ENCODE measurements around the gene SAMD5.
A peak's percentile ranks its signal among the peaks of the same experiment; 100 is the strongest.
"Not testable (repeated sequence)": the region's sequence is repeated elsewhere in the genome, so short reads cannot be mapped to it uniquely, and the experiment has no call there.

SAMD5 gene

DNA sequence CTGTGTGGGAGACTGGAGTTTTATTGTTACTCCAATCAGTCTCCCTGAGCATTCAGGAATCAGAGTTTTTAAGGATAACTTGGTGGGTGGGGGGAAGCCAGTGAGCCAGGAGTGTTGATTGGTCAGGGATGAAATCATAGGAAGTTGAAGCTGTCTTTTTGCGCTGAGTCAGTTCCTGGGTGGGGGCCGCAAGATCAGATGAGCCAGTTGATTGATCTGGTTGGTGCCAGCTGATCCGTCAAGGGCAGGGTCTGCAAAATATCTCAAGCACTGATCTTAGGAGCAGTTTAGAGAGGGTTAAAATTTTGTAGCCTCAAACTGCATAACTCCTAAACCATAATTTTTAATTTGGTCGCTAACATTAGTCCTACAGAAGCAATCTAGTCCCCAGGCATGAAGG is 33.9 kb downstream of the SAMD5 start:
- WGBS, result 100% methylated on average over 1 of the region's 4 CpGs
- H3K4me3 ChIP-seq (ENCODE audit: insufficient read depth in 1 of 2, low read depth in 1 of 2, low read length in 2 of 2); H3K4ac ChIP-seq (ENCODE audit: low read depth in 1 of 2, low read length in 2 of 2); H3K14ac ChIP-seq (ENCODE audit: low read length in 2 of 2); H3K18ac ChIP-seq (ENCODE audit: low read depth in 1 of 2, low read length in 2 of 2); H2BK15ac ChIP-seq (ENCODE audit: low read depth, poor library complexity, severe bottlenecking); DNase-seq; H3K79me1 ChIP-seq (replicated peaks; ENCODE audit: low read length, poor library complexity, severe bottlenecking); H2BK12ac ChIP-seq (ENCODE audit: low read length in 2 of 2); H3K9me3 ChIP-seq (ENCODE audit: control insufficient read depth, low read length); H3K27me3 ChIP-seq (ENCODE audit: control insufficient read depth in 1 of 2, insufficient read depth in 1 of 2, low read length in 2 of 2); H2BK5ac ChIP-seq (ENCODE audit: low read depth, low read length, poor library complexity, severe bottlenecking); H3K4me1 ChIP-seq (ENCODE audit: control insufficient read depth, insufficient read depth, low read depth, low read length); H2BK120ac ChIP-seq (ENCODE audit: low read depth, low read length); H4K91ac ChIP-seq (ENCODE audit: low read length); H3K23ac ChIP-seq (ENCODE audit: low read length in 2 of 2); H2AK5ac ChIP-seq (ENCODE audit: low read length, severe bottlenecking); H2AFZ ChIP-seq (ENCODE audit: low read depth, low read length); H3K9ac ChIP-seq (ENCODE audit: low read length); H3K27ac ChIP-seq (ENCODE audit: low read length, poor library complexity, severe bottlenecking); H4K8ac ChIP-seq (ENCODE audit: low read length); H3K36me3 ChIP-seq (ENCODE audit: control insufficient read depth in 1 of 2, insufficient read depth in 2 of 2, low read depth in 1 of 2, low read length in 2 of 2); H3K4me2 ChIP-seq (ENCODE audit: low read length, poor library complexity, severe bottlenecking): not testable (repeated sequence)

DNA sequence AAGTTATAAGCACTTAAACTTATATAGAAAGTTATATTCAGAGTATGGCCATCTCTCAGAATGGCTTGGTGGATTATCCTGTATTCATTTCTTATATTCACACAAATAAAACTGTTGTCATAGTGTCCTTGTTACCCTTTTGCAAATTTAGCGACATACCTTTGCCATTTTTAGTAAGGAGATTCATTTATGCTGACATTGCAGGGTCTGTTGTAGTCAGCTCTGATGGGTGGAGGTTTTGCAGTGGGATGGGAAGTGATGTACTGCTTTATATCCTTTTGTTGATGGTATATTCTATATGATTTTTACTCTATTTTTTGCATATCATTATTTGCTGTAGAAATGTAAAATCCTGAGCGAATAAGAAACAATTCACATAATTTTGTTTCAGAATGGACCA is 35.9 kb downstream of the SAMD5 start:
- no peak overlapping the region for H3K4me2 ChIP-seq (ENCODE audit: low read length, poor library complexity, severe bottlenecking)
- H3K27me3 ChIP-seq (ENCODE audit: control insufficient read depth in 1 of 2, insufficient read depth in 1 of 2, low read length in 2 of 2), result no peaks in the 10 kb centered on the region
- no peaks in the 10 kb centered on the region for H3K36me3 ChIP-seq (ENCODE audit: control insufficient read depth in 1 of 2, insufficient read depth in 2 of 2, low read depth in 1 of 2, low read length in 2 of 2)
- H4K91ac ChIP-seq (ENCODE audit: low read length), result no peak overlapping the region
- DNase-seq, result no peak
- no peak overlapping the region for H2BK15ac ChIP-seq (ENCODE audit: low read depth, poor library complexity, severe bottlenecking)
- no peak overlapping the region for H4K8ac ChIP-seq (ENCODE audit: low read length)
- no peaks in the 10 kb centered on the region for H3K79me1 ChIP-seq (replicated peaks; ENCODE audit: low read length, poor library complexity, severe bottlenecking)
- no peak overlapping the region for H2BK12ac ChIP-seq (ENCODE audit: low read length in 2 of 2)
- no peak overlapping the region for H2AK5ac ChIP-seq (ENCODE audit: low read length, severe bottlenecking)
- no peak overlapping the region for H2AFZ ChIP-seq (ENCODE audit: low read depth, low read length)
- no peak overlapping the region for H2BK120ac ChIP-seq (ENCODE audit: low read depth, low read length)
- H3K14ac ChIP-seq (ENCODE audit: low read length in 2 of 2), result no peak overlapping the region
- H3K9ac ChIP-seq (ENCODE audit: low read length), result no peak overlapping the region
- H3K18ac ChIP-seq (ENCODE audit: low read depth in 1 of 2, low read length in 2 of 2), result no peak overlapping the region
- H2BK5ac ChIP-seq (ENCODE audit: low read depth, low read length, poor library complexity, severe bottlenecking), result no peak overlapping the region
- 100% methylated on average over 1 of the region's 2 CpGs for WGBS
- no peak overlapping the region for H3K4ac ChIP-seq (ENCODE audit: low read depth in 1 of 2, low read length in 2 of 2)
- no peak overlapping the region for H3K4me3 ChIP-seq (ENCODE audit: insufficient read depth in 1 of 2, low read depth in 1 of 2, low read length in 2 of 2)
- no peak overlapping the region for H3K27ac ChIP-seq (ENCODE audit: low read length, poor library complexity, severe bottlenecking)
- no peaks in the 10 kb centered on the region for H3K9me3 ChIP-seq (ENCODE audit: control insufficient read depth, low read length)
- no peak overlapping the region for H3K23ac ChIP-seq (ENCODE audit: low read length in 2 of 2)
- no peaks in the 10 kb centered on the region for H3K4me1 ChIP-seq (ENCODE audit: control insufficient read depth, insufficient read depth, low read depth, low read length)

DNA sequence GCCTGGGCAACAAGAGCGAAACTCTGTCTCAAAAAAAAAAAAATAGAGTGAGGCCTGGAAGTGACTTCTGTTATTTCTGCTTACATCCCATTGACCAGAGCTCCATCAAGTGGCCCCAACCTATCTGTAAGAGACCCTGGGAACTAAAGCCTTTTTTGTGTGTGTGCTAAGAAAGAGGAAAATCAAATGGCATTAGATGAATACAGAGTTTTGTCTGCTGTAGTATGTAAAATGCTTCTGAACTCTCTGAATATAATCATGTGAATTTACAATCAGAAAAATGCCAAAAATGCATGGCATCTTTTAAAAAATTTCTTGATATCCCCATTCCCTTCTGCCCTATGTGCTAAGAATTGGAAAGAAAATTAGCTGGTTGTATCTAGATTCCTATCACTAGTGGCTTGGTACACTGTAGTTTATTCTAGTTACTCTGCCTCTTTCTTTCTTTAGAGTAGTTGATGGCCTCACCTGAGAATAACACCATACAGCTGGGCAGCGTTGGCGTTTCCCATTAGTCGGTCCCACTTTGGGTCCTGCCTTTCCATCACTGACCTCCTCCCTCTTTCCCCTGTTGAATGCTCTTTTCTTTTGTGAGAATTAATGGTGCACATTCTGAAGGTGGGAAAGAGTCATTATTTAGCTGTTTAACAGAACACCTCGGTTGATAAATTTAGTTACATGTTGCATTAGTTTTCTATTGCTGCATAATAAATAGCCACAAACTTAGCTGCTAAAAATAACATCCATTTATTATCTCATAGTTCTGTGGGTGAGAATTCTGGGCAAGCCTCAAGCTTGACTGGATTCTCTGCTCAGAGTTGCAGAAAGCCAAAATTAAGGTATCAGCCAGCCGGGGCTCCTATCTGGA is 38.2 kb downstream of the SAMD5 start:
- Histone ChIP-seq H3K36me3 (ENCODE audit: control insufficient read depth in 1 of 2, insufficient read depth in 2 of 2, low read depth in 1 of 2, low read length in 2 of 2) (no peaks in the 10 kb centered on the region), H3K4me3 (ENCODE audit: insufficient read depth in 1 of 2, low read depth in 1 of 2, low read length in 2 of 2) (no peak overlapping the region), H3K4ac (ENCODE audit: low read depth in 1 of 2, low read length in 2 of 2) (no peak overlapping the region), H2AFZ (ENCODE audit: low read depth, low read length) (no peak overlapping the region), H3K4me2 (ENCODE audit: low read length, poor library complexity, severe bottlenecking) (no peak overlapping the region), H3K14ac (ENCODE audit: low read length in 2 of 2) (no peak overlapping the region), H3K18ac (ENCODE audit: low read depth in 1 of 2, low read length in 2 of 2) (peak overlapping the region in 1 of 2 experiments; percentile 9), H2BK12ac (ENCODE audit: low read length in 2 of 2) (no peak overlapping the region), H4K8ac (ENCODE audit: low read length) (no peak overlapping the region), H2BK120ac (ENCODE audit: low read depth, low read length) (no peak overlapping the region), H3K9me3 (ENCODE audit: control insufficient read depth, low read length) (no peaks in the 10 kb centered on the region), H2BK5ac (ENCODE audit: low read depth, low read length, poor library complexity, severe bottlenecking) (no peak overlapping the region), H2BK15ac (ENCODE audit: low read depth, poor library complexity, severe bottlenecking) (no peak overlapping the region), H4K91ac (ENCODE audit: low read length) (no peak overlapping the region), H2AK5ac (ENCODE audit: low read length, severe bottlenecking) (no peak overlapping the region), H3K27ac (ENCODE audit: low read length, poor library complexity, severe bottlenecking) (no peak overlapping the region), H3K79me1 (replicated peaks; ENCODE audit: low read length, poor library complexity, severe bottlenecking) (no peaks in the 10 kb centered on the region), H3K23ac (ENCODE audit: low read length in 2 of 2) (no peak overlapping the region), H3K9ac (ENCODE audit: low read length) (no peak overlapping the region), H3K4me1 (ENCODE audit: control insufficient read depth, insufficient read depth, low read depth, low read length) (no peaks in the 10 kb centered on the region), H3K27me3 (ENCODE audit: control insufficient read depth in 1 of 2, insufficient read depth in 1 of 2, low read length in 2 of 2) (no peaks in the 10 kb centered on the region)
- DNase-seq, result no peak
- WGBS, result 96% methylated on average over 1 of the region's 6 CpGs

DNA sequence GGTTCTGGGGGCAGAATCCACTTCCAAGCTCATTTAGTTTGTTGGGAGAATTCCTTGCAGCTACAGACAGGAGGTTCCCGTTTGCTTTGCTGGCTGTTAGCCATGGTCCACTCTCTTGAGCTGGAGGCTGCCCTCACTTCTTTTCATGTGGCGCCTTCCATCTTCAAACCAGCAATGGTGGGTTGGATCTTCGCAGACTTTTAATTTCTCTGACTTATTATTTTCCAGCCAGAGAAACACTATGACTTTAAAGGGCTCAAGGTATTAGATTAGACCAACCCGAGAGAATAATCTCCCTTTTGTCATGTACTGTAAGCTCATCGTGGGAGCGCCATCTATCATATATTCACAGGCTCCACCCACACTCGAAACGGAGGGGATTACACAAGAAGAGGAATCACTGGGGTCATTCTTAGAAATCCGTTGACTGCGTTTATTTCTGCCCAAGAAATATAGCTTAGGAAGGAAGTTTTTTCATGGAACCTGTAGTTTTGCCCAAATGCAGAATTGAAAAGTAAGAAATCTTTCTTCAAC is 38.9 kb downstream of the SAMD5 start:
- Histone ChIP-seq H3K9me3 (ENCODE audit: control insufficient read depth, low read length) (no peaks in the 10 kb centered on the region), H2BK5ac (ENCODE audit: low read depth, low read length, poor library complexity, severe bottlenecking) (no peak overlapping the region), H4K8ac (ENCODE audit: low read length) (no peak overlapping the region), H2BK12ac (ENCODE audit: low read length in 2 of 2) (no peak overlapping the region), H3K4me3 (ENCODE audit: insufficient read depth in 1 of 2, low read depth in 1 of 2, low read length in 2 of 2) (no peak overlapping the region), H3K27ac (ENCODE audit: low read length, poor library complexity, severe bottlenecking) (no peak overlapping the region), H2AK5ac (ENCODE audit: low read length, severe bottlenecking) (no peak overlapping the region), H3K27me3 (ENCODE audit: control insufficient read depth in 1 of 2, insufficient read depth in 1 of 2, low read length in 2 of 2) (no peaks in the 10 kb centered on the region), H4K91ac (ENCODE audit: low read length) (no peak overlapping the region), H3K79me1 (replicated peaks; ENCODE audit: low read length, poor library complexity, severe bottlenecking) (no peaks in the 10 kb centered on the region), H3K9ac (ENCODE audit: low read length) (no peak overlapping the region), H2BK120ac (ENCODE audit: low read depth, low read length) (no peak overlapping the region), H3K36me3 (ENCODE audit: control insufficient read depth in 1 of 2, insufficient read depth in 2 of 2, low read depth in 1 of 2, low read length in 2 of 2) (no peaks in the 10 kb centered on the region), H3K18ac (ENCODE audit: low read depth in 1 of 2, low read length in 2 of 2) (no peak overlapping the region), H3K14ac (ENCODE audit: low read length in 2 of 2) (no peak overlapping the region), H3K4me2 (ENCODE audit: low read length, poor library complexity, severe bottlenecking) (no peak overlapping the region), H2BK15ac (ENCODE audit: low read depth, poor library complexity, severe bottlenecking) (no peak overlapping the region), H2AFZ (ENCODE audit: low read depth, low read length) (no peak overlapping the region), H3K23ac (ENCODE audit: low read length in 2 of 2) (no peak overlapping the region), H3K4ac (ENCODE audit: low read depth in 1 of 2, low read length in 2 of 2) (no peak overlapping the region), H3K4me1 (ENCODE audit: control insufficient read depth, insufficient read depth, low read depth, low read length) (no peaks in the 10 kb centered on the region)
- DNase-seq, result no peak
- 79% methylated on average over 10 of the region's 10 CpGs for WGBS
